GM23248 (cell line): ENCODE measurements around the gene CORO2A. TPM values are rescaled to one million over a fixed set of nuclear protein-coding genes. Genes with fewer than 3 reads are reported as not detected.

Source experiments
- DNase-seq: peaks from one replicate; pipeline ENCODE4 v3.0.0-alpha.2; 2015
- H2AFZ ChIP-seq: fragments of 200-600 bp; sonication (generic); 2 replicates; pipeline ENCODE4 v1.6.1; 2016; ENCODE audit warnings: antibody characterized with exemption
- H3F3A ChIP-seq: fragments of 200-600 bp; sonication (generic); 2 replicates; pipeline ENCODE4 v1.6.1; 2016; ENCODE audit warnings: mild to moderate bottlenecking, antibody characterized with exemption, mixed run types; ENCODE audit not compliant: insufficient read depth
- H3K27ac ChIP-seq: fragments of 200-600 bp; sonication (generic); 2 replicates; pipeline ENCODE4 v1.5.1; 2016; ENCODE audit warnings: mild to moderate bottlenecking
- H3K27me3 ChIP-seq: fragments of 200-600 bp; sonication (generic); replicated peaks from 2 replicates; pipeline ENCODE4 v1.6.1; 2016; ENCODE audit warnings: mild to moderate bottlenecking; ENCODE audit not compliant: insufficient read depth
- H3K36me3 ChIP-seq: fragments of 200-600 bp; sonication (generic); 2 replicates; pipeline ENCODE4 v1.6.1; 2016; ENCODE audit warnings: low read depth, mild to moderate bottlenecking
- H3K4me1 ChIP-seq: fragments of 200-600 bp; sonication (generic); 2 replicates; pipeline ENCODE4 v1.6.1; 2016; ENCODE audit warnings: mild to moderate bottlenecking; ENCODE audit not compliant: insufficient read depth
- H3K4me2 ChIP-seq: fragments of 200-600 bp; sonication (generic); one replicate; pipeline ENCODE4 v1.6.1; 2016; ENCODE audit warnings: mild to moderate bottlenecking; ENCODE audit not compliant: unreplicated experiment
- H3K4me3 ChIP-seq: fragments of 200-600 bp; sonication (generic); 2 replicates; pipeline ENCODE4 v1.5.1; 2016; ENCODE audit warnings: mild to moderate bottlenecking
- H3K79me2 ChIP-seq: fragments of 200-600 bp; sonication (generic); 2 replicates; pipeline ENCODE4 v1.6.1; 2016; ENCODE audit warnings: mild to moderate bottlenecking; ENCODE audit not compliant: insufficient read depth
- H3K9ac ChIP-seq: fragments of 200-600 bp; sonication (generic); 2 replicates; pipeline ENCODE4 v1.6.1; 2016; ENCODE audit warnings: mild to moderate bottlenecking
- H3K9me2 ChIP-seq: fragments of 200-600 bp; sonication (generic); 2 replicates; pipeline ENCODE4 v1.6.1; 2016; ENCODE audit warnings: mixed run types, mild to moderate bottlenecking, moderate library complexity; ENCODE audit not compliant: insufficient read depth
- H3K9me3 ChIP-seq: fragments of 200-600 bp; sonication (generic); one replicate; pipeline ENCODE4 v1.6.1; 2017; ENCODE audit warnings: low read depth
- H4K20me1 ChIP-seq: fragments of 200-600 bp; sonication (generic); 2 replicates; pipeline ENCODE4 v1.6.0; 2016; ENCODE audit not compliant: insufficient read depth
- EZH2 ChIP-seq: fragments of 200-600 bp; sonication (generic); IDR thresholded peaks from 2 replicates; pipeline ENCODE4 v1.6.1; 2018; ENCODE audit warnings: antibody characterized with exemption, mild to moderate bottlenecking; ENCODE audit not compliant: insufficient read depth, poor library complexity, severe bottlenecking
- EZH2phosphoT487 ChIP-seq: fragments of 200-600 bp; sonication (generic); IDR thresholded peaks from 2 replicates; pipeline ENCODE4 v1.6.1; 2018; ENCODE audit warnings: antibody characterized with exemption, moderate library complexity, mild to moderate bottlenecking, low read depth; ENCODE audit not compliant: insufficient read depth
- WGBS, 2 experiments: methylation state at CpG; one replicate each; pipeline ENCODE4 v1.1.6; 2015 to 2017; ENCODE audit warnings: low lambda C conversion rate in 2 of 2, low coverage in 1 of 2; ENCODE audit errors: missing lambda C conversion rate in 2 of 2; 5-methylcytosine and 5-hydroxymethylcytosine counted together
- in situ Hi-C: fragments of 300-500 bp; cut with MboI; formaldehyde crosslinking; loops from 2 replicates; pipeline ENCODE4 v1.15.0; 2020
- polyA plus RNA-seq: library from polyadenylated mRNA; unstranded; fragments of >200 nt; fragmentation: Nextera tagmentation; extraction: Ambion mirVana; gene quantifications from 2 replicates; pipeline ENCODE4 v1.2.1, GENCODE V29; 2016
- total RNA-seq: library from RNA; depleted of rRNA; stranded (reverse); fragments of >200 nt; shearing (Covaris generic); gene quantifications from 2 replicates; pipeline ENCODE4 v1.2.3, GENCODE V29; 2014

Gene CORO2A
- total and polyA plus RNA-seq, 2 experiments from 2014 or later: 0.86 to 1.3 TPM

DNA sequence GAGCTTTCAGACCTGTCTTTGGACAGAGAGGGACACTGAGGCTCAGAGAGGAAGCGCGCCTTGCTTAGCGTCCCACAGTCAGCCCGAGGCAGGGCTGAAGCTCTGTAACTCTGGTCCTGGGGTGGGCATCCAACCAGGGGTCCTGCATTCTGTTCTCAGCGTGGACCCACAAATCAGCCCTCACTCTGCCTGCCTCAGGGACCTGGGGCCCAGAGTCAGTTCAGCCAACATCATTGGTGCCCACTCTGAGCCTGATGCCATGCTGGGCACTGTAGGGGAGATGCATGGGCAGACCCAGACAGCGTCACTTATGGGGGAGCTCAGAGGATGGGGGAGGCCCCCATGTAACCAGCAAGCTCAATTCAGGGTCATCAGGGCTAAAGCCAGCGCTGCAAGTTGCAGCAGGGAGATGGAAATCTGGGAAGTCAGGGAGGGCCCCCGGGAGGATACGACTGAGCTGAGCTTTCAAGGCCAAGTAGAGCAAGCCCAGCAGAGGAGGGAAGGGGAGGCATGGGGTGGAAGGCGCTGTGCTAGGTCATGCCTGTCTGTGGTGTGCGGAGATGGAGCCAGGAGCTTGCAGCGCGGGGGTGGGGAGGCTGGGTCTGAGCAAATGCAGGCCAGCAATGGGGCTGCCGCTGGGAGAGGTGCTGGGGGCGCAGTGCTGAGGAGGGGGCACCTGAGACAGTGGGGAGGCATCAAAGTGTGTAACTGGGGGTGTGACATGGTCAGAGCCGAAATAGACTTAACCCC lies 21.1 kb downstream of the CORO2A start:
- H3K9me2 ChIP-seq: no peaks in the 10 kb centered on the region
- whole genome bisulfite sequencing, 2 experiments: 41 to 51% methylated on average over 13 to 16 of the region's 16 CpGs
- no peak for DNase-seq

DNA sequence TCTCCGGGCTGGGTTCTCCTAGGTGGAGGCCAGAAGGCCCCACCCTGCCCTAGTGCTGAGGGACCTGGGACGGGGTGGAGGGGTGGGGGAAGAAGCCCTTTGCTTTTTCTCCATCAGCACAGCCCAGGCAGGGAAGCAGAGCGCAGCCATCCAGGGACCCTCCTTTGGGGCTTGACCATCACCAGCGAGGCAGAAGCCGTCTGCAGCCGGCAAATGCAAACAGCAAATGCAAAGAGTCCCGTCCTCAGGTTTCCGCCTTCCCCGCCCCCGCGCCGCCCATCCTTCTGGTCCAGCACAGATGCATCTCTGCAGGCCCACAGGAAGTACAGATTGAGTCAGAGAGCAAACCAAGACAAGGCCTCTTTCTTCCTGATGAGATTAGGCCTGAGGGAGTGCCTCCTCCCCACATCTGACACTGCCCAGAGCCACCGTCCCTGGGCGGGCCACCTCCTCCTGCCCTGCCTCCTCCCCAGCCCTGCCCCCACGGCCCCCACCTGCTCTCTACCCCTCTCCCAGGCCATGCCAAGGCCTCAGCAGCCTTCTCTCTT lies 23.4 kb downstream of the CORO2A start:
- H3K4me1 ChIP-seq: 0 out of 2 replicates have a peak, but pooled peaks cover 6% of the 10 kb centered on the region
- H3K9me2 ChIP-seq: no peaks in the 10 kb centered on the region
- no peaks in the 10 kb centered on the region for H3K36me3 ChIP-seq
- in situ Hi-C loops: no loop called here
- no peaks in the 10 kb centered on the region for H3K9me3 ChIP-seq
- no peak overlapping the region for H3K27ac ChIP-seq
- no peaks in the 10 kb centered on the region for H4K20me1 ChIP-seq
- 45 to 48% methylated on average over 12 to 15 of the region's 15 CpGs for WGBS, 2 experiments
- H3K4me2 ChIP-seq: no peak overlapping the region
- H2AFZ ChIP-seq: no peak overlapping the region; the same call in 1 of the 2 replicates
- DNase-seq: peak; percentile 42
- no peak overlapping the region for H3K4me3 ChIP-seq
- no peaks in the 10 kb centered on the region for H3F3A ChIP-seq
- H3K79me2 ChIP-seq: no peaks in the 10 kb centered on the region
- H3K9ac ChIP-seq: no peak overlapping the region
- no peak for TF ChIP-seq EZH2
- no peaks in the 10 kb centered on the region for H3K27me3 ChIP-seq

More for the DNA sequence above, 21.1 kb downstream of the CORO2A start:
- Histone ChIP-seq H3K4me2 (no peak overlapping the region), H4K20me1 (no peaks in the 10 kb centered on the region), H3K4me1 (0 out of 2 replicates have a peak, but pooled peaks cover 6% of the 10 kb centered on the region), H3F3A (no peaks in the 10 kb centered on the region), H3K9me3 (no peaks in the 10 kb centered on the region), H3K27ac (no peak overlapping the region), H3K36me3 (no peaks in the 10 kb centered on the region), H2AFZ (no peak overlapping the region), H3K4me3 (no peak overlapping the region), H3K79me2 (no peaks in the 10 kb centered on the region), H3K9ac (no peak overlapping the region), H3K27me3 (no peaks in the 10 kb centered on the region)
- in situ Hi-C loops: no loop called here
- TF ChIP-seq EZH2 (no peak), EZH2phosphoT487 (no peak)

DNA sequence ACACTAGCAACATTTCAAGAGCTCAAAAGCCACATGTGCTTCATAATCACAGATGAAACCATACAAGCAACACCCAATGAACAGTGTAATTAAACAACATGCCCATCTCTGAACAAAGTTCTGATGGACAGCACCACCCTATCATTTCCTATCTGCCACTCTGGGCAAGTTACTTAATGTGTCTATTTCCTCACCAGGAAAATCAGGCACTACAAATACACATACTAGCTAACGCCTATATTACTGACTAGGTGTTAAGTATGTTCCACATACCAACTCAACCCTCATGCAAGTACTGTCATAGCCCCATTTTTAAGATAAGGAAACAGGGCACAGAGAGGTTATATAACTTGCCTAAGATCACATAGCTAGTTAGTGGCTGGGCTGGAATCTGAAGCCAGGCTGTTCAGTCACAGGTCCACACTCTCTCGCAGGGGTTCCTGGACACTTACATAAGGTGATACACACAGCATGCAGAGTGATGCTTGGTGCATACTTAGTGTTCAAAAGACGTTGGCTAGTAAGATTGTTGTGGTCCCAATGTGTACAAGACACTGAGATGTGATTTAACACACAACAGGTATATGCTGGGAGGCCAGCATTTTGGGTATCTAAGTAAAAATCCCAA lies 24.2 kb downstream of the CORO2A start:
- Histone ChIP-seq H3K4me2 (no peak overlapping the region), H3K79me2 (no peaks in the 10 kb centered on the region), H3K27ac (no peak overlapping the region), H3K27me3 (no peaks in the 10 kb centered on the region), H3K9me3 (no peaks in the 10 kb centered on the region), H4K20me1 (no peaks in the 10 kb centered on the region), H3K4me3 (no peak overlapping the region), H3K9me2 (no peaks in the 10 kb centered on the region), H3F3A (no peaks in the 10 kb centered on the region), H3K36me3 (no peaks in the 10 kb centered on the region), H3K4me1 (0 out of 2 replicates have a peak, but pooled peaks cover 6% of the 10 kb centered on the region), H3K9ac (no peak overlapping the region), H2AFZ (no peak overlapping the region)
- in situ Hi-C loops: no loop called here
- TF ChIP-seq EZH2phosphoT487 (no peak), EZH2 (no peak)
- DNase-seq: no peak
- WGBS, 2 experiments: 80 to 84% methylated on average over 3 of the region's 3 CpGs

DNA sequence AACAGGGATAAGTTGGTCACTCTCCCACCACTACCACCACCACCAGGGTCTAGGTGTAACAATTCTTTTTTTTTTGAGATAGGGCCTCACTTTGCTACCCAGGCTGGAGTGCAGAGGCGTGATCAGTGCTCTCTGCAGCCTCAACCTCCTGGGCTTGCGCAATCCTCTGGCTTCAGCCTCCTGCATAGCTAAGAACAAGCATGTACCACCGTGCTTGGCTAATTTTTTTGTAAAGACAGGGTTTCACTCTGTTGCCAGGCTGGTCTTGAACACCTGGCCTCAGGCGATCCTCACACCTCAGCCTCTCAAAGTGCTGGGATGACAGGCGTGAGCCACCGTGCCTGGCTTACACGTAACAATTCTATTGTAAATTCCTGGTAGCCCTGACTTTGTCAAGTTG lies 27.5 kb downstream of the CORO2A start:
- Histone ChIP-seq H4K20me1 (no peaks in the 10 kb centered on the region), H3K36me3 (no peaks in the 10 kb centered on the region), H3K4me2 (no peak overlapping the region), H3K9me2 (no peaks in the 10 kb centered on the region), H3F3A (no peaks in the 10 kb centered on the region), H2AFZ (no peak overlapping the region), H3K9ac (no peak overlapping the region), H3K9me3 (no peaks in the 10 kb centered on the region), H3K4me3 (no peak overlapping the region), H3K79me2 (no peaks in the 10 kb centered on the region), H3K4me1 (0 out of 2 replicates have a peak, but pooled peaks cover 6% of the 10 kb centered on the region), H3K27ac (no peak overlapping the region), H3K27me3 (no peaks in the 10 kb centered on the region)
- TF ChIP-seq EZH2: no peak
- WGBS, 2 experiments: 74 to 77% methylated on average over 7 of the region's 7 CpGs
- in situ Hi-C loops: no loop called here
- DNase-seq: no peak
